Fibroblast of the conjunctiva (primary cell): ENCODE measurements around the gene ZMIZ2.
"Not testable (repeated sequence)": the region's sequence is repeated elsewhere in the genome, so short reads cannot be mapped to it uniquely, and the experiment has no call there.

ENCODE experiments used
- DNase-seq: peaks from one replicate; pipeline ENCODE4 v3.0.0-alpha.2; 2010; ENCODE audit warnings: low read depth

ZMIZ2 gene

DNA sequence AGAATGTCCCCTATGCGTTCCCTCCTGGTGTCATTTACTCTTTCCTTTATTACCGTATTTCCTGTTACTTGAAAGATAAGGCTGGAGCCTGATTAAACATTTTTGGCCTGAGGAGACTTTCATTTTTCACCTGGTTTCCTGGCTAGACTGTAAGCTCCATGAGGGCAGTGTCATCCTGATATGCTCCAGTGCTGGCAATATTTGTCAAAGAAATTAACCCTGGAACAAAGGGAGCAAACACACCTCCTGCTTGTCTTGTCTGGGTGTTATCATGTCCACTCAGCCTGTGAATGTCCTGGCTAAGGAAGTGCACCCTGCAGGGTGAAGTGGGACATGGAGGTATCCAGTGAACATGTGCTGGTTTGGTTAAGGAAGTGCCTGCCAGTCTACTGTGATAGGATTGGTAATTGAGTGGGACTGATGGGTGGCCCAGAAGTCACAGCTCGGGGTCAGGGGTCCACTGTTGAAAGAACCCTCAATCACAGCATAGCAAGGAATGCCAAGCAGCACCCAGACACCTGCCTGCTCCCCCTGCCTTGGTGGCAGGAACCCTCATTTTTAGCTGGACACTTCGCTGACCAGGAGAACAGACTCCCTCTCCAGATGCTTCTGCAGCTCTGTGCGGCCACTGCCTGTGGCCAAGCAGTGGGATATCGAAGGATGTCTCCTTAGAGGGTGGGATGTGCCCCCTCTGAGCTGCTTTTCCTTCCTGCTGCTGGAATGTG lies 26.9 kb downstream of the ZMIZ2 start:
- no peak for DNase-seq

DNA sequence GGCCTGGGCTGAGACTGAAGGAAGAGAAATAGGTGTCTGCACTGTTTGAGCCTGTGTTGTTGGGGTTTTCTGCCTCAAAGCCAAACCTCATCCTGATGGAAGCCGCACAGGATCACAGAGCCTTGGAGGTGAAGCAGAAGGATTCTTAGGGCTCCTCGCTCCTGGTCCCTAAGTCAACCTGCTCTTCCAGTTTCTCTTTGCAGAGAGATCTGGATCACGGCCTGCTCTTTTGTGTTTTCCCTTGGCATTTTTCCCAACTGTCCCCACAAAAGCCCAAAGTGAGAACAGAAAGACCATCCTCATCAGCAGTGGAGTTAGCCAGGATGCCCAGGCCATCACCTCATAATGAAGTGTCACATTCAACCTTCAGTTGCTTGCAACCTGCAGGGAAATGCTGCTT lies 27.6 kb downstream of the ZMIZ2 start:
- DNase-seq, result no peak

DNA sequence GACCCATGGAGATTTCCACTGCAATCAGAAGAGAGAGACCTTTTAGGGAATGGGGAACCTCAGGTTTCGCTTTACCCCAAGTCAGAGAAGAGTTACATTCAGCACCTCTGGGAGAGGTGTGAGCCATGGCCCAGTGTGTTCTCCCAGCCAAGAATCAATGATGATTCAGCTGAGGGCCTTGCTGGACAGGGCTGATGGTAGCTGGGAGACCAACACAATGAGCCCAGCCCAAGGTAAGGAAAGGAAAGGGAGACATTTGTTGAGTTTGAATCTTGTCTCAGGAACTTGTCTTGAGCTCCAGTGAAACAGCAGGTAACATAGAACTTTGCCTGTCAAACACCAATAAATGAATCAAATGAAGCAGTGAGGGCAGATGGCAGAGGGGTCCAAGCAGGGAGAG lies 33.8 kb downstream of the ZMIZ2 start:
- no peak for DNase-seq

DNA sequence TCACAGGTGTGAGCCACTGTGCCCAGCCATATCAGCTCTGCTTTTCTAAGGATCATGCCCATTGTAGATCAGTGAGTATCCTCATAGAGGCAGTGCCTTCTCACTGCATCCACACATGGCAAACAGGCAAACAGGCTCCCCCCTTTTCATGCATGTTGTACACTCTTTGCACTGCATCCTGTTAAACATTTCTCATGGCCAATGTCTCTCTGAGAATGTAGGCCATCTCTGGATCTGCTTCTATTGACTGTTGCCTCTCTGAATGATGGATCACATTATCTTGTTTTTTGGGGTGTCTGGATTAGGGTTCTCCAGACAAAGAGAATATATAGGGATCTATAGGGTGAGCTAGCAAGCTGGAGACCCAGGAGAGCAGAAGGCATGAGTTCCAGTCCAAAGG lies 34.8 kb downstream of the ZMIZ2 start:
- DNase-seq, result no peak

DNA sequence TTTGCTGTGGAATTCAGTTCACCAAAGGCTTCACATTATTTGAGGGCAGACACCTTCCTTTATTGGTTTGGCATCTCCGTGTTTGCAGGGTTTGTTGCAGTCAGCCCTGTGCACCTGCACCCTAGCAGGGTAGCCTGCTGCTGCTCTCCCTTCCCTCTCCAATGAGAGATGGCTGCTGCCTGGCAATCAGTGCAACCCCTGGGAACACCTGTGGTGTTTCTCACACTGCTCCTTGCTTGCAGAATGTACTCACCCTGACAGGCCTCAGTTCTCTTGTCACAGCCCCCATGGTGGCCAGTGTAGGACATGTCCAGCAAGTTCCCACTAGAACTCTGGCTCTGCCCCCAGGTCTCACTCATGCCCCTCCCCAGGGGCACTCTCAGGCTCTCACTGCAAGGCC lies 35.7 kb downstream of the ZMIZ2 start:
- no peak for DNase-seq

DNA sequence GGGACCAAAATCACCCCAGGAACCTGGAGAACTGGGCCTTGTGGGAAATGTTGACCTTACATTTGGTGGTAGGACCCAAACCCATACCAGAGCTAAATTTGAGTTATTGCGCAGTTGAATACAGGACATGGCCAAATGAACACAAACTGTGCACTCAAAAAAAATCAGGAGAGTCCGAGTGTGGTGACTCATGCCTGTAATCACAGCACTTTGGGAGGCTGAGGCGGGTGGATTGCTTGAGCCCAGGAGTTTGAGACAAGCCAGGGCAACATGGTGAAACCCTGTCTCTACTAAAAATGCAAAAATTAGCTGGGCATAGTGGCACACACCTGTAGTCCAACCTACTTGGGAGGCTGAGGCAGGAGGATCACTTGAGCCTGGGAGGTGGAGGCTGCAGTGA lies 36.6 kb downstream of the ZMIZ2 start:
- DNase-seq, result not testable (repeated sequence)

DNA sequence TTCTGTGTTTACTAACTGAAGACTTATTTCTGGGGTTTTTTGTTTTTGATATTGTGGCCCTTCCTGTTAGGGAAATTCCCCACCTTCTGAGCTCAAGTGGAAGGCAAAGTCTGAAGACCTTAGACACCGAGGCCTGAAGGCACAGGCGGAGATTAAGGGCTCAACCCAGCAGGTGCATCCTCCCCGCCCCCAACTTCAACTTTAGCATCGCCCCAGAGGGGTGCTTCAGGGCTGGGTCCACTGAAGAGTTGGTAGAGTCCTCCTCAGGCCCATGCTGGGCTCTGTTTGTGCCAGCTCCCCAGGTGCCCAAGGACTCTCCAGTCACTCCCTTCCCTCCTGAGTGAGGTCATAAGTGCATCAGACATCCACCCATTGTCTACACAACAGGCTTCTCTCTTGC lies 38.4 kb downstream of the ZMIZ2 start:
- no peak for DNase-seq

DNA sequence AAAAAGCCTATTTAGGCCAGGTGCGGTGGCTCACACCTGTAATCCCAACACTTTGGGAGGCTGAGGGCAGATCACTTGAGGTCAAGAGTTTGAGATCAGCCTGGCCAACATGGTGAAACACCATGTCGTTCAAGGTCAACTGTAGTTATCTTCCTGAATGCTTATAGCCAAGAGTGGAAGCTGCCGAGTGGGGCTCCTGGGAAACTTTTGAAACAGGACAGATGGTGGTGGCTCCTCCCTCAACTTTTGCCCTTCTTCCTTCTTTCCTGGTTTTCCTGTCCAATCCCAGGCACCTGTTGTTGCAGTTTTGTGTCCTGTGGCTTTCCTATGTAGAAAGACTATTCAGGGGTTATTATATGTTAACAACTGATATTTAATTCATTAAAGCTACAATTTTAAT lies 39.1 kb downstream of the ZMIZ2 start:
- no peak for DNase-seq

DNA sequence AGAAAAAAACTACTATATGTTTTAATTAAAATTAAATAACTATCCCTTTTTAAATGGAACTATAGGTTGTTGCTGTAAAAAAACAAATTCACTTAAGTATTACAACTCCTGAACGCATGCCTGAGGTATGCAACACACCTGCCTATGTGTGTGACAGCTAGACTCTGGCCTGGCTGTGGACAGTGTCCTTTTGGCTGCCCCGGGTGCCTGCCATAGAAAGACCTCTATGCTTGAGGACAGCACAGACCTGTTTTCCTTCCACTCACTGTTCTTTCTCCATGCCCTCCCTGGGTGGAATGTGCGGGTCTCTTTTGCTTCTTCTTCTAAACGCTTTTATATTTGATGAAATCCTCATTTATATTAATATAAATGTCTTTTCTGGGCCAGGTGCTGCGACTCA lies 41.3 kb downstream of the ZMIZ2 start:
- no peak for DNase-seq

DNA sequence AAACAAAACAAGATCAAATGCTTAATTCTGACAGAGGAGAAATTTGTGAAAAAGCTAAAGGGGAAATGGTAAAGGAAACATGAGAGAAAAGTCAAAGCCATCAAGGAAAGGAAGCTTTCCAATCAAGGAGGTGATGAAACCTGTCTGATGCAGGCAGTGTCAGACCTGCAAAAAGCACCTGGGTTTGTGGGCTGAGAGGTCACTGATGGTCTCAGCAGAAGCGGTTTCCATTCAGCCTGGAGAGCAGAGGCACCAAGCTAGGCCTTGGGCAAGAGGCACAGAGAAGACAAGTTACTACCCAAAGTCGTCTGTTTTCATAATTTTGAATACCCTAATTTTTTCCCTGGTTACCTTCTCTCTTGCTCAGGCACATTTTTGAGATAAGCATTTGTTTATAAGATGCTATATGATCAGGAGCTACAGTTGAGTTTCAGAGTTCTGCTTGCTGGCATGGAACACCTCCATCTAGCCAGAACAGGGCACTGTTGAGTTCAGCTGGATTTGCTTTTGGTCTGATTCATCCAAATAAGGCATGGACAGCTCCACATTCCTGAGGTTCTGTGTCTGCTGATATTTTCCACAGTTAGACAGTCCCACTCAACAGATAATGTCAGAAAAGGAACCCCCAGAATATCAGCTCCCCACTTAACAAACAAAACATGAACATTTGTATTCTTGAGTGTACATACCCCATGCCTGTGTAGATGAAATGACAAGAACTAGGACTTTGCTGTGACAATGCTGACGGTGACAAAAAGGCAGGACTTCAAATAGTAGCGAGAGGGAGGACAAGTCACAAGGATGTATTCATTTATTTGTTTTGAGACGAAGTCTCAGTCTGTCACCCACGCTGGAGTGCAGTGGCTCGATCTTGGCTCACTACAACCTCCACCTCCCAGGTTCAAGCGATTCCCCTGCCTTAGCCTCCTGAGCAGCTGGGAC lies 42.9 kb downstream of the ZMIZ2 start:
- no peak for DNase-seq

DNA sequence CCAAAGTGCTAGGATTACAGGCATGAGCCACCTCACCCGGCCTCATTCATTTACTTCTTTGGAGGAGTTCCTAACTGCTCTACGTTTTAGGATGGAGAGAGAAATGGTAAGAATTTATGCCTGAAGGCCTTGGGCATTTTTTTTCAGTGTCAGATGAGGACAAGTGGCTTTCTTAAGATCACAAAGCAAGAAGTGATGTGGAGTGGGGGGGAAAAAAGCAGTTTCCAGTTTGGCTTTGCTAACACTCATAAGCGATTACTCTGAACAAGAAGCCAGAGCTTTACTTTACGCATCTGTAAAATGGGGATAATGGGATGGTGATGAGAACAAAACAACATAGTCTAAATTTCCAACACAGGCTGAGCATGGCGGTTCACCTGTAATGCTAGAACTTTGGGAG lies 45.3 kb downstream of the ZMIZ2 start:
- DNase-seq, result no peak

DNA sequence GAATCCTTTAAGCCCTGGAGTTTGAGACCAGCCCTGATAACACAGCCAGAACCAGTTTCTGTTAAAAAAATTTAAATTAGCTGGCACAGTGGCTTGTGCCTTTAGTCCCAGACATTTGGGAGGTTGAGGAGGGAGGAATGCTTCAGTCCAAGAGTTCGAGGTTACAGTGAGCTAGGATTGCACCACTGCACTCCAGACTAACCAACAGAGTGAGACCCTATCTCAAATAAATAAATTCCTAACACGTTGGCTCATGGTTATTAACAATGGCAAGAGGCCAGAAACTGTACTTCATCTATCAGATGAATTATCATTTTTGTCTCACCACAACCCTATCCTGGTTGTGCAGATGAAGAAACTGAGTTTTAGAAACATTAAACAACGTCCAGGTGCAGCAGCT lies 45.7 kb downstream of the ZMIZ2 start:
- no peak for DNase-seq

DNA sequence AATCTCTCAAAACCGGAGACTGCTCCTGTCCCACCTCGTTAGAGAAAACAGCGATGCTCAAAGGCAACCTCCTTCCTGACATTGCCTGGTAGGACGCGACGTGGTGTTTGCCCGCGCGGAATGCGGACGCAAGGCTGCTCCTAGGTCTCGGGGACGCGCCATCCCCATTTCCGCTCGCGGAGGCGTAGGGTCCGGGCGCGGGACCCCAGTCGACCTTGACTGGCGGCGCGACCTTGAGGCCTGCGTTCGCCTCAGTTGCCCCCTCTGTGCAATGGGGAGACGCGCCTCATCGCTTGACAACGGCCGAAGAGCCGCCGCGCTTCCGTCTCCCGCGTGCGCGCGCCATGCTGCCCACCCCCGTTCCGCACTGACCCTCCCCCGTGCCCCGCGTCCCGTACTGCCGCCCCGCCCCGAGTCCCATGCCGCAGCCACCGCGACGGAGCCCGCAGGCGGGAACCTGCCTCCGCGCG lies 47.4 kb downstream of the ZMIZ2 start:
- no peak for DNase-seq

DNA sequence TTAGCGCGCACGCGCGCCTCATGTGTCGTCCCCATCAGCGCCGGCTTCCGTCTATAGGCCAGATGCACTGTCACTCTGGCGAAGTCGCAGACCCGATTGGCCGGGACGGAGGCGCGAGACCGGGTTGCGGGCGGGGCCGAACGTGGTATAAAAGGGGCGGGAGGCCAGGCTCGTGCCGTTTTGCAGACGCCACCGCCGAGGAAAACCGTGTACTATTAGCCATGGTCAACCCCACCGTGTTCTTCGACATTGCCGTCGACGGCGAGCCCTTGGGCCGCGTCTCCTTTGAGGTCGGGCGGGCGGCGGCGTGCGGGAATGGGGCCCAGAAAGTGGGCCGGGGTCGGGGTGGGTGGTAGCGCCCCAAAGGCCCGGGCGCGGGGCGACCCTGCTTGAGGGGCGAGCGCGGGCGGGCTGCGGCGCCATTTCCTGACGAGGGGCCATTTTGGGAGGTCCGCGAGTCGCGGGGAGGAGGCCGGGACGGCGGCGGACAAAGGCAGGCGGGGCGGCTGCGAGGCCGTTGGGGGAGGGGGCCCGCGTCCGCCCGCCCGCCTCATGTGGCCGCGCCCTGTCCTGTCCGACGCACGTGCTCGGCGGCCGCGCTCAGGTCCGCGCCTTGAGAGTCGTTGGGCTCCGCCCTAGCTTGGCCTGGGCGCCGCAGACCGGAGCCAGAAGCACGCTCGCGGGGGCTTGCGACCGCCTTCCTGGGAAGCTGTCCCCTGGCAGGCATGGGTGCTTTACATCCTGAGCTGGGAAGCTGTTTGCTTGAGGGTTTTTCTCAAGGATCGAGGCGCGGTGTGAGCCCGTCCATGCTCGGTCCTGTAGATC lies 48.1 kb downstream of the ZMIZ2 start, which contains the start of gene PPIA:
Gene PPIA, plus strand, starts transcription at position 178 of the 825 bp plus-strand sequence. Its CDS starts 44 bp downstream, at position 222.
- DNase-seq, result peak; percentile 94

DNA sequence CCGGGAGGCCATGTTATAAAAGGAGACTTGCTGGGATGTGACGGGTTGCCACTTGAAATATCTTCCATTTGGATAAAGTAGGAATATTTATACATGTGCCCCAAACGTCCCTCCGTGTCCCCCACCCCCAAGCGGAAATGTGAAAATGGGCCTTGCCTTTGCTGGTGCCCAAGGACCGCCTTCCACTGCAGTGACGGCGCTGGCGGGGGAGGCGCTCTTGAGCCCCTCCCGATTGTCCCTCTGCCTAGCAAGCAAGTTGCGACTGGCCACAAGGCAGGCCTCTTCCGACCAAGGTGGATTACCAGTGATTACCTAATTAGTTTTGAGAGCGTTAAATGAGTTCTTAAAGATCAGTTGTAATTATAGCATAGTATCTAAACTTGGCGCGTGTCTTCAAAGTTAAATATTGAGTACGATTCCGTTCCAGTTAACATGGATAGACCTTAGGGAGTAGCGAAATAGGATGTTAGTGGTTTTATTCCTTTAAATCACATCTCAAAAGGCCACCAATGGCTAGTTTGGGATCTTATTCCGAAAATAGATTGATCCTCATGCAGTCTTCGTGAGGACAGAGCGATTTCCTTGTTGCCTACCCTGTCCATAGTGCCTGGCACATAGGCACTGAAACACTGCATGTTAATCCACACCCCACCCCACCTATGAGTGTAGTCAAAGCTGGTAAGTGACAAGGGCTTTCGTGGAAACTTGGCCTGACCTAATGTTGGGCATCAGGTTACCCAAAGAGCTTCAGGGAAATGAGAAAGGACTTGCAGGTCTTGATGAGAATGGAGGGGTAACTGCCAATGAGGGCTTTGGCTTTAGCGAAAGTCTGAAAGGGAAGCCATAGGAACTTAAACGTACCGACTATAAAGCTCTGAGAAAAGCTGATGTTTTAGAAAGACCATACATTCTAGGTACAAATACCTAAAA lies 48.9 kb downstream of the ZMIZ2 start:
- DNase-seq, result peak; percentile 72

DNA sequence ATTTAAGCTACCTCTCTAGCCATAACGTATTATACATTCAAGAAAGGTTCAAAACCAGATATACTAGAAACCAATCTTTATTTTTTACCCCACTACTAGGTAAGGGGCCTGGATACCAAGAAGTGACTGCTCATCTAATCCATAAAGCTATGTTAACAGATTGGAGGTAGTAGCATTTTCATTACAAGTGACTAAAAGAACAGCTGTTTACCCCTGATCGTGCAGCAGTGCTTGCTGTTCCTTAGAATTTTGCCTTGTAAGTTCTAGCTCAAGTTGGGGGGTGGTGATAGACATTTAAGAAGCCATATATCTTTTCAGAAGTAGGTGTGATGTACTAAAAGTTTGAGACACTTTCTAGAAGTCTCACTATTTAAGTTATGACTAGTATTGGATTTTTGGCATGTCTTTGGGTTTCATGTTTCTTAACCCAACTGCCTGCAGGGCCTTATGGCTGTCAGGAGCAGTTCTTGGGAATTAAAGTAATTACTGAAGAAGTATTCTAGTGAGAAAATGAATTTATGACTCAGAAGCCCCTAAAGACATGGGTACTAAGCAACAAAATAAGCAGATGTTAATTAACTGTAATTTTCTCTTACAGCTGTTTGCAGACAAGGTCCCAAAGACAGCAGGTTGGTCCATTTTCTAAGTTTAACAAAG lies 50.1 kb downstream of the ZMIZ2 start:
- no peak for DNase-seq

DNA sequence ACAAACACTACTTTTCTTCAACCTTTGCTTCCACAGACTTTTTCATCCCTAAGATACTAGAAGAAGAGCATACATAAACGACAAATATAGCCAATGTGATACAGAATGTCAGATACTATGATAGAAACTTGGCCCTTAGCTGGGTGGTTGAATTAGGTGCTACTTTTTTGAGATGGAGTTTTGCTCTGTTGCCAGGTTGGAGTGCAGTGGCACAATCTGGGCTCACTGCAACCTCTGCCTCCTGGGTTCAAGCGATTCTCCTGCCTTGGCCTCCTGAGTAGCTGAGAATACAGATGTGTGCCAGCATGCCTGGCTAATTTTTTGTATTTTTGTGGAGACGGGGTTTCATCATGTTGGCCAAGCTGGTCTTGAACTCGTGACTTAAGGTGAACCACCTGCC lies 51.3 kb downstream of the ZMIZ2 start:
- no peak for DNase-seq

DNA sequence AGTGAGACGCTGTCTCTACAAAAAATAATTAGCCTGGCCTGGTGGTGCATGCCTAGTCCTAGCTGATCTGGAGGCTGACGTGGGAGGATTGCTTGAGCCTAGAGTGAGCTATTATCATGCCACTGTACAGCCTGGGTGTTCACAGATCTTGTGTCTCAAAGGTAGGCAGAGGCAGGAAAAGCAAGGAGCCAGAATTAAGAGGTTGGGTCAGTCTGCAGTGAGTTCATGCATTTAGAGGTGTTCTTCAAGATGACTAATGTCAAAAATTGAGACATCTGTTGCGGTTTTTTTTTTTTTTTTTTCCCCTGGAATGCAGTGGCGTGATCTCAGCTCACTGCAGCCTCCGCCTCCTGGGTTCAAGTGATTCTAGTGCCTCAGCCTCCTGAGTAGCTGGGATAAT lies 53.2 kb downstream of the ZMIZ2 start:
- no peak for DNase-seq

DNA sequence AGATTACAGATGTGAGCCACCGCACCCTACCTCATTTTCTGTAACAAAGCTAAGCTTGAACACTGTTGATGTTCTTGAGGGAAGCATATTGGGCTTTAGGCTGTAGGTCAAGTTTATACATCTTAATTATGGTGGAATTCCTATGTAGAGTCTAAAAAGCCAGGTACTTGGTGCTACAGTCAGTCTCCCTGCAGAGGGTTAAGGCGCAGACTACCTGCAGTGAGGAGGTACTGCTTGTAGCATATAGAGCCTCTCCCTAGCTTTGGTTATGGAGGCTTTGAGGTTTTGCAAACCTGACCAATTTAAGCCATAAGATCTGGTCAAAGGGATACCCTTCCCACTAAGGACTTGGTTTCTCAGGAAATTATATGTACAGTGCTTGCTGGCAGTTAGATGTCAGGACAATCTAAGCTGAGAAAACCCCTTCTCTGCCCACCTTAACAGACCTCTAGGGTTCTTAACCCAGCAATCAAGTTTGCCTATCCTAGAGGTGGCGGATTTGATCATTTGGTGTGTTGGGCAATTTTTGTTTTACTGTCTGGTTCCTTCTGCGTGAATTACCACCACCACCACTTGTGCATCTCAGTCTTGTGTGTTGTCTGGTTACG lies 53.9 kb downstream of the ZMIZ2 start:
- no peak for DNase-seq
